Thyroid gland (tissue), 4 donors: ENCODE data around the gene CREB3L2.

Source experiments
- CTCF ChIP-seq, 6 experiments: fragments of 200-600 bp in 3 of 6; fragments of 450-650 bp in 3 of 6; sonication (generic) in 3 of 6; IDR thresholded peaks; one replicate each; pipeline ENCODE4 v1.5.1; 2016 to 2019; ENCODE audit warnings: antibody characterized with exemption in 6 of 6, mild to moderate bottlenecking in 2 of 6, inconsistent platforms in 1 of 6, moderate library complexity in 1 of 6
- POLR2A ChIP-seq, 2 donors: fragments of 450-650 bp; IDR thresholded peaks; one replicate each; pipeline ENCODE4 v1.6.1; 2017; ENCODE audit warnings: antibody characterized with exemption in 2 of 2, mild to moderate bottlenecking in 2 of 2, moderate library complexity in 1 of 2

GRCh38 chr7:137987968-137988367 lies 13.9 kb downstream of the CREB3L2 start:
- no peak for TF ChIP-seq POLR2A (IDR thresholded peaks at IDR 0.05)
- no peak for TF ChIP-seq CTCF (IDR thresholded peaks at IDR 0.05)
